Endothelial cell of umbilical vein (primary cell): ENCODE data around the gene SIVA1. TPM values are rescaled to one million over a fixed set of nuclear protein-coding genes. Genes with fewer than 3 reads are reported as not detected.

Experiments used
- BruUV-seq: library from RNA; stranded (reverse); fragments of 400-500 nt; replicated peaks from 2 replicates; lab custom pipeline; 2021; lab: Mats Ljungman, UMichigan
- CTCF ChIA-PET: fragments of 300-600, 350-600 bp; sonication (Branson Sonifier 250); formaldehyde crosslinking; loops from one replicate; lab custom pipeline; 2021; ENCODE audit warnings: antibody characterized with exemption, inconsistent platforms; lab: Charles Lee
- POLR2A ChIA-PET: fragments of 300-600, 350-600 bp; sonication (Branson Sonifier 250); formaldehyde crosslinking; loops from one replicate; lab custom pipeline; 2021; ENCODE audit warnings: antibody characterized with exemption, inconsistent platforms; lab: Charles Lee
- DNase-seq: peaks from one replicate; pipeline ENCODE4 v3.0.0-alpha.2; 2011; ENCODE audit warnings: low read depth, low spot score
- FAIRE-seq: peaks from 2 replicates; lab custom pipeline; 2011; peaks lifted over from hg19 to GRCh38; lab: Jason Lieb, UNC
- H2AFZ ChIP-seq: 2 replicates; pipeline ENCODE4 v1.6.0; 2012; ENCODE audit warnings: low read depth, low read length, control low read depth, inconsistent platforms
- H3K27ac ChIP-seq: 2 replicates; pipeline ENCODE4 v1.5.1; 2011; ENCODE audit warnings: low read depth, mild to moderate bottlenecking, control low read depth, low read length, moderate library complexity; ENCODE audit not compliant: insufficient read depth
- H3K27me3 ChIP-seq, 2 experiments: 2 replicates each; pipeline versions ENCODE4 v1.6.0 to v1.6.1; 2011; ENCODE audit warnings: low read length in 2 of 2, mixed read lengths in 1 of 2; ENCODE audit not compliant: control insufficient read depth in 2 of 2, insufficient read depth in 2 of 2
- H3K36me3 ChIP-seq, 2 experiments: 2 replicates in 1 of 2; 3 replicates in 1 of 2; pipeline ENCODE4 v1.5.1; 2011; ENCODE audit warnings: low read length in 2 of 2, mild to moderate bottlenecking in 1 of 2, moderate library complexity in 1 of 2; ENCODE audit not compliant: control insufficient read depth in 2 of 2, insufficient read depth in 2 of 2; ENCODE audit errors: extremely low read depth in 1 of 2
- H3K4me1 ChIP-seq: 3 replicates; pipeline ENCODE4 v1.5.1; 2011; ENCODE audit warnings: mild to moderate bottlenecking, low read length; ENCODE audit not compliant: control insufficient read depth, insufficient read depth; ENCODE audit errors: extremely low read depth
- H3K4me2 ChIP-seq: 2 replicates; pipeline ENCODE4 v1.6.1; 2011; ENCODE audit warnings: low read length, control low read depth, mixed read lengths; ENCODE audit not compliant: insufficient read depth
- H3K4me3 ChIP-seq, 3 experiments: fragments of 200-600 bp in 1 of 3; sonication (generic), shearing (Covaris generic) in 1 of 3; replicated peaks in 1 of 3; 2 replicates each; pipeline ENCODE4 v1.5.1; 2011 to 2016; ENCODE audit warnings: control low read depth in 3 of 3, low read length in 3 of 3, mild to moderate bottlenecking in 2 of 3, inconsistent platforms in 1 of 3, low read depth in 1 of 3, moderate library complexity in 1 of 3; ENCODE audit not compliant: insufficient read depth in 1 of 3
- H3K79me2 ChIP-seq: 2 replicates; pipeline ENCODE4 v1.6.0; 2012; ENCODE audit warnings: low read length, inconsistent platforms; ENCODE audit not compliant: control insufficient read depth, insufficient read depth
- H3K9ac ChIP-seq: replicated peaks from 2 replicates; pipeline ENCODE3; 2011; ENCODE audit warnings: low read length, control low read depth; ENCODE audit not compliant: insufficient read depth; ENCODE audit errors: extremely low read depth
- H3K9me1 ChIP-seq: replicated peaks from 3 replicates; pipeline ENCODE4 v1.6.0; 2011; ENCODE audit warnings: mild to moderate bottlenecking, low read length; ENCODE audit not compliant: control insufficient read depth, insufficient read depth; ENCODE audit errors: extremely low read depth
- H3K9me3 ChIP-seq: replicated peaks from 2 replicates; pipeline ENCODE4 v1.5.1; 2012; ENCODE audit warnings: low read length, inconsistent platforms; ENCODE audit not compliant: control insufficient read depth, insufficient read depth
- H4K20me1 ChIP-seq: replicated peaks from 2 replicates; pipeline ENCODE3; 2011; ENCODE audit warnings: mild to moderate bottlenecking, low read length; ENCODE audit not compliant: control insufficient read depth, insufficient read depth; ENCODE audit errors: extremely low read depth
- EZH2 ChIP-seq: IDR thresholded peaks from 2 replicates; pipeline ENCODE4 v1.6.1; 2012; ENCODE audit warnings: borderline replicate concordance, low read depth, mild to moderate bottlenecking, moderate library complexity, low read length, inconsistent platforms; ENCODE audit not compliant: severe bottlenecking
- FOS ChIP-seq: IDR thresholded peaks from 2 replicates; pipeline ENCODE4 v1.6.1; 2011; ENCODE audit warnings: mild to moderate bottlenecking, low read length, moderate library complexity, borderline replicate concordance; ENCODE audit not compliant: insufficient read depth
- GATA2 ChIP-seq: IDR thresholded peaks from 2 replicates; pipeline ENCODE4 v1.7.0; 2011; ENCODE audit warnings: low read depth, mild to moderate bottlenecking, moderate library complexity, mixed read lengths, low read length; ENCODE audit not compliant: insufficient read length, insufficient read depth
- JUN ChIP-seq: IDR thresholded peaks from 2 replicates; pipeline ENCODE4 v1.6.1; 2011; ENCODE audit warnings: borderline replicate concordance, low read depth; ENCODE audit not compliant: insufficient read length, insufficient read depth
- MYC ChIP-seq: IDR thresholded peaks from one replicate; pipeline ENCODE4 v1.6.1; 2011; ENCODE audit warnings: mild to moderate bottlenecking, low read depth, low read length
- POLR2A ChIP-seq: IDR thresholded peaks from 2 replicates; pipeline ENCODE4 v1.6.1; 2012; ENCODE audit warnings: low read depth, mild to moderate bottlenecking, control low read depth, low read length
- POLR2AphosphoS5 ChIP-seq: IDR thresholded peaks from 2 replicates; pipeline ENCODE4 v1.6.1; 2012; ENCODE audit warnings: low read depth, mild to moderate bottlenecking, control low read depth, low read length, moderate library complexity; ENCODE audit not compliant: insufficient read depth
- dilution Hi-C: fragments of 300-500 bp; cut with MboI; formaldehyde crosslinking; loops from one replicate; pipeline ENCODE4 v1.15.0; 2019; ENCODE audit warnings: low sequenced_read_pairs; ENCODE audit not compliant: extremely low pct_ligation_motif_present
- intact Hi-C: fragments of 100-400 bp; cut with micrococcal nuclease; formaldehyde crosslinking; loops from one replicate; pipeline ENCODE4 v1.10.0; 2022
- polyA plus RNA-seq, 4 experiments: library from polyadenylated mRNA; depleted of rRNA in 3 of 4; stranded (reverse) in 3 of 4; unstranded in 1 of 4; fragments of >200 nt; gene quantifications; 2 replicates each; pipeline versions ENCODE4 v1.2.1 to v1.2.3, GENCODE V29; 2011 to 2012; ENCODE audit warnings: missing spikeins in 1 of 4
- total RNA-seq: library from RNA; stranded (reverse); gene quantifications from 2 replicates; pipeline ENCODE4 v1.2.3, GENCODE V29; 2021
- TF ChIP-seq, protein P1 (sequence below): IDR thresholded peaks from 2 replicates; pipeline ENCODE4 v1.6.1; 2011; ENCODE audit not compliant: insufficient read depth, insufficient read length
- TF ChIP-seq, protein P2 (sequence below), 2 donors: IDR thresholded peaks; 1 replicate in 1 of 2; 2 replicates in 1 of 2; pipeline ENCODE4 v1.5.1; 2011; ENCODE audit warnings: low read length in 2 of 2, mild to moderate bottlenecking in 2 of 2, moderate library complexity in 2 of 2, control low read depth in 1 of 2, inconsistent platforms in 1 of 2, low read depth in 1 of 2; ENCODE audit not compliant: insufficient read depth in 1 of 2; ENCODE audit errors: extremely low read depth in 1 of 2

Gene SIVA1
- total and polyA plus RNA-seq, 2 donors (not counting 3 experiments of a cell fraction or from before 2014, with no cell fraction given), result 101 to 299 TPM

DNA sequence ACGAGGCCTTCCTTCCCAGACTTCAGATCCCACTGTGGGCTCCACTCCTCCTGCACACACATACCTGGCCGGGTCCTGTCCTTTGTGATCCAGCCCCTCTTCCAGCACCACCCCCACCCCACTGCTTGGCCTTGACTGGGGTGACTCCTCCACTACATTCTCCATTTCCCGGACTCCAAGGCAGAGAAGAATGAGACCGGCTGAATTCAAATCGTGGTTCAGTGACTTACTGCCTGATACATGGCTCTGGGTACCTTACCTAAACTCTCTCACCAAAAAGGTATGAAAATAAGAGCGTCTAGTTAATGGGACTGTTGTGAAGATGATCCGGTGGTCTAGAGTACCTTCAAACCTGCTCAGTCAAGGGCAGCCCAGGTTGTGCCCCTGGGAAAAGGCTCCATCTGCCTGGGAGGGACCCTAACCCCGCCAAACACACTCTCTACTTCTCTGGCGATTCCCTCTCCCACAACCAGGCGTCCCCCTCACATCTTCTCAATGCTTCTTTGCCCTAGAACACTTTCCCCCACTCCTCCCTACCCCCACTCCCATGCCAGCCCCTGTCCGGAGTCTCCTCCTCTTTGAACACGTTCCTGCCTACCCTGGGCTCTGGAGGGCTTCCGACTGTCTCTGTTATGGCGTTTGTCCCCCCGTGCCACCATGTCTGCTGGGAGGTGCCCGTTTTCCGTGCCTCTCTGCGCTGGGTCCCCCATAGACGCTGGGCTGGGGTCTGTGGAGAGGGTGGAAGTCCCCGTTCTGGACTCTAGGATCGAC lies 46.5 kb downstream of the SIVA1 start:
- no peak for FAIRE-seq
- H3K27ac ChIP-seq, result no peak overlapping the region
- ChIA-PET POLR2A (no interaction called here), CTCF (no interaction called here)
- H3K4me3 ChIP-seq, result no peak overlapping the region
- no peaks in the 10 kb centered on the region for H3K36me3 ChIP-seq
- peaks cover 7% of the 10 kb centered on the region for H3K79me2 ChIP-seq
- no peaks in the 10 kb centered on the region for H4K20me1 ChIP-seq
- dilution Hi-C loops, result no loop called here
- H3K27me3 ChIP-seq, result no peaks in the 10 kb centered on the region
- H3K4me1 ChIP-seq, result peaks cover 7% of the 10 kb centered on the region
- no peak for TF ChIP-seq FOS
- no peak for TF ChIP-seq POLR2A
- TF ChIP-seq, protein P1, sequence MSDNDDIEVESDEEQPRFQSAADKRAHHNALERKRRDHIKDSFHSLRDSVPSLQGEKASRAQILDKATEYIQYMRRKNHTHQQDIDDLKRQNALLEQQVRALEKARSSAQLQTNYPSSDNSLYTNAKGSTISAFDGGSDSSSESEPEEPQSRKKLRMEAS, result no peak
- TF ChIP-seq, protein P2, sequence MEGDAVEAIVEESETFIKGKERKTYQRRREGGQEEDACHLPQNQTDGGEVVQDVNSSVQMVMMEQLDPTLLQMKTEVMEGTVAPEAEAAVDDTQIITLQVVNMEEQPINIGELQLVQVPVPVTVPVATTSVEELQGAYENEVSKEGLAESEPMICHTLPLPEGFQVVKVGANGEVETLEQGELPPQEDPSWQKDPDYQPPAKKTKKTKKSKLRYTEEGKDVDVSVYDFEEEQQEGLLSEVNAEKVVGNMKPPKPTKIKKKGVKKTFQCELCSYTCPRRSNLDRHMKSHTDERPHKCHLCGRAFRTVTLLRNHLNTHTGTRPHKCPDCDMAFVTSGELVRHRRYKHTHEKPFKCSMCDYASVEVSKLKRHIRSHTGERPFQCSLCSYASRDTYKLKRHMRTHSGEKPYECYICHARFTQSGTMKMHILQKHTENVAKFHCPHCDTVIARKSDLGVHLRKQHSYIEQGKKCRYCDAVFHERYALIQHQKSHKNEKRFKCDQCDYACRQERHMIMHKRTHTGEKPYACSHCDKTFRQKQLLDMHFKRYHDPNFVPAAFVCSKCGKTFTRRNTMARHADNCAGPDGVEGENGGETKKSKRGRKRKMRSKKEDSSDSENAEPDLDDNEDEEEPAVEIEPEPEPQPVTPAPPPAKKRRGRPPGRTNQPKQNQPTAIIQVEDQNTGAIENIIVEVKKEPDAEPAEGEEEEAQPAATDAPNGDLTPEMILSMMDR (IDR thresholded peaks at IDR 0.05; ENCODE audit: extremely low read depth in 1 of 2, insufficient read depth in 1 of 2, low read depth in 1 of 2, low read length in 2 of 2), result no peak
- no peak for TF ChIP-seq MYC
- no peak for TF ChIP-seq GATA2
- TF ChIP-seq POLR2AphosphoS5, result no peak
- TF ChIP-seq JUN, result no peak
- no peak for TF ChIP-seq EZH2
- peak overlapping the region; percentile 41 for H2AFZ ChIP-seq
- H3K4me2 ChIP-seq, result peak overlapping the region; percentile 7
- H3K9ac ChIP-seq, result no peak overlapping the region
- no peaks in the 10 kb centered on the region for H3K9me1 ChIP-seq
- intact Hi-C loops, result loop anchor here (2.0 kb wide), 1 partner anchor 47 kb away; the partner anchor contains the start of gene SIVA1
- DNase-seq, result no peak
- H3K9me3 ChIP-seq, result no peaks in the 10 kb centered on the region
- BruUV-seq, result no TSS peak
